Measurements from ENCODE around the gene NSMF.

Gene NSMF

GRCh38 chr9:137447722-137448601 is 11.2 kb downstream of the NSMF start:
- ChIA-PET POLR2A (interaction anchor here (1.5 kb wide), 1 partner anchor 12 kb away, joined by 4 read pairs; no protein-coding TSS in a partner anchor), CTCF (interaction anchor here (1.1 to 1.7 kb wide), 3 partner anchors 13 to 162 kb away, joined by 3 to 5 read pairs (median 3); no protein-coding TSS in a partner anchor)
- 92% methylated on average over 20 of the region's 27 CpGs for WGBS (ENCODE audit: insufficient coverage)
- Histone ChIP-seq H3K27me3 (replicated peaks in 2 of 5; ENCODE audit: control insufficient read depth in 4 of 5, insufficient read depth in 5 of 5, low read length in 4 of 5) (peaks cover 0 to under 1% (median 0%) of the 10 kb centered on the region in 5 experiments), H3K27ac (ENCODE audit: insufficient read depth in 1 of 2, low read depth in 1 of 2, low read length in 2 of 2, poor library complexity in 1 of 2, severe bottlenecking in 2 of 2) (no peak overlapping the region), H3K4me3 (ENCODE audit: control insufficient read depth in 1 of 7, extremely low read depth in 1 of 7, insufficient read depth in 4 of 7, low read depth in 2 of 7, low read length in 6 of 7) (no peak overlapping the region), H3K4me1 (ENCODE audit: control extremely low read depth in 1 of 4, control insufficient read depth in 4 of 4, insufficient read depth in 4 of 4, low read length in 3 of 4) (peaks cover 0 to 40% (median 19%) of the 10 kb centered on the region in 4 experiments), H3K36me3 (ENCODE audit: control insufficient read depth in 4 of 4, insufficient read depth in 4 of 4, low read length in 3 of 4) (peaks cover 0 to 23% (median 7%) of the 10 kb centered on the region in 4 experiments), H3K9me3 (ENCODE audit: control extremely low read depth in 1 of 5, control insufficient read depth in 4 of 5, insufficient read depth in 2 of 5, low read depth in 1 of 5, low read length in 4 of 5) (no peaks in the 10 kb centered on the region)
- no peak for DNase-seq

DNA sequence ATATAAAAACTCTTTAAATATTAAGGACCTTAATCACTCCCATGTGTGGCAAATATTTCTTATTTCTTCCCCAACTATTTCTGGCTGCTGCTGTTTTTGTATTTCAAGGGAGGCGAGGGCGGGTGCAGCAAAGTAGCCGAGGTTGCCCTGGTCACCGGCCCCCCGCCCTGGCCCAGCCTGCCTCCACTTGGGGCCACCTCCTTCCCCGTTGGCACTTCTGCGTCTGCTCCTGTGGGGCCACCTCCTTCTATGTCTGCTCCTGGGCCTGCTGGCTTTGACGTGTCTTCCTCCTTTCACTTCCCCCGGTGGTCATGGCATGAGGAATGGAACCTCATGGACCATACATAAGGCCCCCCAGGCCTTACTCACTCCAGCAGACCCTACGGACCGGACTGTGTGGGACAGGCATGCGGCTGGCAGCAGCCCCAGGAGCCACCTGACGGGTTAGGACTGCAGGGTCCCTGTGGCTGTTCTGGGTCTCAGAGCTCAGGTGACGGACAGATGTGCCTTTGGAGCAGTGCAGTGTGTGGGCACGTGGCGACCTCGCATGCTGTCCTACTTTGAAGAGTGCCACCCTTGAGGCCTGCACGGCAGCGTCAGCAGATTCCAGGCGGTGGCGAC is 12.2 kb downstream of the NSMF start:
- ChIA-PET POLR2A (no interaction called here), CTCF (interaction anchor here (0.8 to 5.0 kb wide), 8 partner anchors 11 to 161 kb away, joined by 3 to 33 read pairs (median 4); partner anchors contain the start of genes EXD3 and NOXA1)
- Histone ChIP-seq H3K36me3 (ENCODE audit: control insufficient read depth in 4 of 4, insufficient read depth in 4 of 4, low read length in 3 of 4) (peaks cover 0 to 20% (median 7%) of the 10 kb centered on the region in 4 experiments), H3K4me3 (ENCODE audit: control insufficient read depth in 1 of 7, extremely low read depth in 1 of 7, insufficient read depth in 4 of 7, low read depth in 2 of 7, low read length in 6 of 7) (no peak overlapping the region), H3K4me1 (ENCODE audit: control extremely low read depth in 1 of 4, control insufficient read depth in 4 of 4, insufficient read depth in 4 of 4, low read length in 3 of 4) (peaks cover 0 to 30% (median 13%) of the 10 kb centered on the region in 4 experiments), H3K27ac (ENCODE audit: insufficient read depth in 1 of 2, low read depth in 1 of 2, low read length in 2 of 2, poor library complexity in 1 of 2, severe bottlenecking in 2 of 2) (no peak overlapping the region), H3K27me3 (replicated peaks in 2 of 5; ENCODE audit: control insufficient read depth in 4 of 5, insufficient read depth in 5 of 5, low read length in 4 of 5) (peaks cover 0 to 2% (median 0%) of the 10 kb centered on the region in 5 experiments), H3K9me3 (ENCODE audit: control extremely low read depth in 1 of 5, control insufficient read depth in 4 of 5, insufficient read depth in 2 of 5, low read depth in 1 of 5, low read length in 4 of 5) (no peaks in the 10 kb centered on the region)
- DNase-seq, result no peak
- WGBS (ENCODE audit: insufficient coverage), result 82% methylated on average over 20 of the region's 21 CpGs

DNA sequence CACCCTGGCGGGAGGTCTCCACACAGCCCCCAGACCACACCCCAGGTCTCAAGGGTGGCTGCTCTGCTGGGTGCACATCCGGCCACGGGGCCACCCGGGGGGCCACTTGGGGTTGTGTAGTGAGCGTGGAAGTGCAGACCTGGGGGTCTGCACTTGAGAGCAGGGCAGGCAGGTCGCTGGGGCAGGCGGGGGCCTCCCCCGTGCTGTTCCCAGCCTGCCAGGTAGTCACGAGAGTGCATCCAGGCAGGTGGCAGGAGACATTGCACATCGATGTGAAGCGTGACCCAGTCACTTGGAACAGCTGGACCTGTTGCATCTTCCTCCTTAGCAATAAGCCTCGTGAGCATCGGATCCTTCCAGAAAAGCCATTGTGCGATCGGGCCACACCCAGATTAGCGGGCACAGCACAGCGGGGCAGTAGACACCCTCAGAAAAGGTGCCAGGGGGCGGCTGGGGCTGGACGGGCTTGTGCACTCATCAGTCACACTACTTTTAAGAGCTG is 13.2 kb downstream of the NSMF start:
- WGBS (ENCODE audit: insufficient coverage), result 78% methylated on average over 15 of the region's 19 CpGs
- DNase-seq, result no peak
- CTCF ChIA-PET, result interaction anchor here (0.8 to 5.0 kb wide), 9 partner anchors 12 to 159 kb away, joined by 3 to 33 read pairs (median 5); partner anchors contain the start of genes EXD3 and NOXA1
- no peak overlapping the region for H3K27ac ChIP-seq (ENCODE audit: insufficient read depth in 1 of 2, low read depth in 1 of 2, low read length in 2 of 2, poor library complexity in 1 of 2, severe bottlenecking in 2 of 2)
- H3K4me1 ChIP-seq (ENCODE audit: control extremely low read depth in 1 of 4, control insufficient read depth in 4 of 4, insufficient read depth in 4 of 4, low read length in 3 of 4), result peaks cover 0 to 32% (median 13%) of the 10 kb centered on the region in 4 experiments
- peaks cover 0 to 20% (median 7%) of the 10 kb centered on the region in 4 experiments for H3K36me3 ChIP-seq (ENCODE audit: control insufficient read depth in 4 of 4, insufficient read depth in 4 of 4, low read length in 3 of 4)
- H3K27me3 ChIP-seq (replicated peaks in 2 of 5; ENCODE audit: control insufficient read depth in 4 of 5, insufficient read depth in 5 of 5, low read length in 4 of 5), result peaks cover 0 to 2% (median 0%) of the 10 kb centered on the region in 5 experiments
- POLR2A ChIA-PET, result interaction anchor here (0.6 kb wide), 1 partner anchor 22 kb away, joined by 3 read pairs; no protein-coding TSS in a partner anchor
- no peaks in the 10 kb centered on the region for H3K9me3 ChIP-seq (ENCODE audit: control extremely low read depth in 1 of 5, control insufficient read depth in 4 of 5, insufficient read depth in 2 of 5, low read depth in 1 of 5, low read length in 4 of 5)
- H3K4me3 ChIP-seq (ENCODE audit: control insufficient read depth in 1 of 7, extremely low read depth in 1 of 7, insufficient read depth in 4 of 7, low read depth in 2 of 7, low read length in 6 of 7), result no peak overlapping the region

- CTCF ChIA-PET, result interaction anchor here (1.4 to 5.0 kb wide), 7 partner anchors 11 to 158 kb away, joined by 3 to 33 read pairs (median 5); partner anchors contain the start of genes EXD3 and NOXA1
- Histone ChIP-seq H3K4me1 (ENCODE audit: control extremely low read depth in 1 of 4, control insufficient read depth in 4 of 4, insufficient read depth in 4 of 4, low read length in 3 of 4) (peaks cover 0 to 32% (median 11%) of the 10 kb centered on the region in 4 experiments), H3K27me3 (replicated peaks in 2 of 5; ENCODE audit: control insufficient read depth in 4 of 5, insufficient read depth in 5 of 5, low read length in 4 of 5) (peaks cover 0 to 2% (median 0%) of the 10 kb centered on the region in 5 experiments), H3K9me3 (ENCODE audit: control extremely low read depth in 1 of 5, control insufficient read depth in 4 of 5, insufficient read depth in 2 of 5, low read depth in 1 of 5, low read length in 4 of 5) (no peaks in the 10 kb centered on the region), H3K4me3 (ENCODE audit: control insufficient read depth in 1 of 7, extremely low read depth in 1 of 7, insufficient read depth in 4 of 7, low read depth in 2 of 7, low read length in 6 of 7) (peak overlapping the region in 1 of 7 experiments; percentile 16), H3K36me3 (ENCODE audit: control insufficient read depth in 4 of 4, insufficient read depth in 4 of 4, low read length in 3 of 4) (peaks cover 0 to 20% (median 7%) of the 10 kb centered on the region in 4 experiments), H3K27ac (ENCODE audit: insufficient read depth in 1 of 2, low read depth in 1 of 2, low read length in 2 of 2, poor library complexity in 1 of 2, severe bottlenecking in 2 of 2) (no peak overlapping the region)
- WGBS (ENCODE audit: insufficient coverage), result 67% methylated on average over 5 of the region's 14 CpGs
- peak; percentile 81 to 93 (median 90) for DNase-seq
- POLR2A ChIA-PET, result interaction anchor here (0.6 kb wide), 1 partner anchor 22 kb away, joined by 3 read pairs; no protein-coding TSS in a partner anchor
Observed at GRCh38 chr9:137445275-137445807, 13.8 kb downstream of the NSMF start.

GRCh38 chr9:137444106-137444790 is 14.9 kb downstream of the NSMF start:
- Histone ChIP-seq H3K36me3 (ENCODE audit: control insufficient read depth in 4 of 4, insufficient read depth in 4 of 4, low read length in 3 of 4) (peaks cover 0 to 12% (median 3%) of the 10 kb centered on the region in 4 experiments), H3K4me3 (ENCODE audit: control insufficient read depth in 1 of 7, extremely low read depth in 1 of 7, insufficient read depth in 4 of 7, low read depth in 2 of 7, low read length in 6 of 7) (no peak overlapping the region), H3K27ac (ENCODE audit: insufficient read depth in 1 of 2, low read depth in 1 of 2, low read length in 2 of 2, poor library complexity in 1 of 2, severe bottlenecking in 2 of 2) (no peak overlapping the region), H3K9me3 (ENCODE audit: control extremely low read depth in 1 of 5, control insufficient read depth in 4 of 5, insufficient read depth in 2 of 5, low read depth in 1 of 5, low read length in 4 of 5) (no peaks in the 10 kb centered on the region), H3K4me1 (ENCODE audit: control extremely low read depth in 1 of 4, control insufficient read depth in 4 of 4, insufficient read depth in 4 of 4, low read length in 3 of 4) (peaks cover 0 to 30% (median 9%) of the 10 kb centered on the region in 4 experiments), H3K27me3 (replicated peaks in 2 of 5; ENCODE audit: control insufficient read depth in 4 of 5, insufficient read depth in 5 of 5, low read length in 4 of 5) (peaks cover 0 to 2% (median 0%) of the 10 kb centered on the region in 5 experiments)
- DNase-seq, result no peak
- ChIA-PET CTCF (interaction anchor here (0.7 to 5.0 kb wide), 11 partner anchors 9 to 1177 kb away, joined by 3 to 33 read pairs (median 5); partner anchors contain the start of genes EXD3 and NOXA1), POLR2A (no interaction called here)
- WGBS (ENCODE audit: insufficient coverage), result 94% methylated on average over 13 of the region's 14 CpGs

DNA sequence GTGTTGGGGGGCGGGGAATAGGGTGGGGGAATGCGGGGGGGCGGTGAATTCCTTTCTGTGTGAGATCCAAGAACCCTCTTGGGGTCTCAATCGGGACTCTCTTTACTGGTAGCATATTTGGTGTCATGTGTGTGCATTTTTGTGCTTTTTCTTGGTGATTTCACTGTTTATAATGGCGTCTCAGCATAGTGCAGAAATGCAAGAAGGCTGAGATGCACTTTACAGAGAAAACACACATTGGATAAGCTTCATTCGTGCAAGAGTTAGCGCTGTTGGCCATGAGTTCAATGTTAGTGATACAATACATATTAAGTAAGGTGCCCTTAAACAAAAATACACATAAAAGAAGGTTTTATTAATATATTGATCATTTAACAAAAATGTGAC is 17.2 kb downstream of the NSMF start:
- Histone ChIP-seq H3K36me3 (ENCODE audit: control insufficient read depth in 4 of 4, insufficient read depth in 4 of 4, low read length in 3 of 4) (no peaks in the 10 kb centered on the region), H3K4me3 (ENCODE audit: control insufficient read depth in 1 of 7, extremely low read depth in 1 of 7, insufficient read depth in 4 of 7, low read depth in 2 of 7, low read length in 6 of 7) (peak overlapping the region in 2 of 7 experiments; percentile 6 to 49), H3K27me3 (replicated peaks in 2 of 5; ENCODE audit: control insufficient read depth in 4 of 5, insufficient read depth in 5 of 5, low read length in 4 of 5) (peaks cover 0 to 2% (median 0%) of the 10 kb centered on the region in 5 experiments), H3K27ac (ENCODE audit: insufficient read depth in 1 of 2, low read depth in 1 of 2, low read length in 2 of 2, poor library complexity in 1 of 2, severe bottlenecking in 2 of 2) (no peak overlapping the region), H3K4me1 (ENCODE audit: control extremely low read depth in 1 of 4, control insufficient read depth in 4 of 4, insufficient read depth in 4 of 4, low read length in 3 of 4) (peaks cover 0 to 20% (median 8%) of the 10 kb centered on the region in 4 experiments), H3K9me3 (ENCODE audit: control extremely low read depth in 1 of 5, control insufficient read depth in 4 of 5, insufficient read depth in 2 of 5, low read depth in 1 of 5, low read length in 4 of 5) (no peaks in the 10 kb centered on the region)
- DNase-seq, result no peak
- no CpG with 5 or more reads among the region's 7 CpGs for WGBS (ENCODE audit: insufficient coverage)
- ChIA-PET POLR2A (no interaction called here), CTCF (interaction anchor here (1.3 to 5.0 kb wide), 4 partner anchors 19 to 155 kb away, joined by 3 to 33 read pairs (median 7); partner anchors contain the start of genes EXD3 and NOXA1)

All from common myeloid progenitor, CD34-positive (primary cell).